GM21576 (cell line): Measurements from ENCODE around the gene TSGA10.

Experiments used
- ATAC-seq: cut with Tn5 transposase; IDR thresholded peaks from one replicate; pipeline ENCODE4 v1.9.1; 2021; ENCODE audit warnings: mild to moderate bottlenecking, moderate library complexity; ENCODE audit not compliant: unreplicated experiment

The TSGA10 gene

GRCh38 chr2:98952966-98953365, 201.8 kb downstream of the TSGA10 start:
- no peak for ATAC-seq

GRCh38 chr2:98948956-98949739, 205.6 kb downstream of the TSGA10 start:
- ATAC-seq: no peak

DNA sequence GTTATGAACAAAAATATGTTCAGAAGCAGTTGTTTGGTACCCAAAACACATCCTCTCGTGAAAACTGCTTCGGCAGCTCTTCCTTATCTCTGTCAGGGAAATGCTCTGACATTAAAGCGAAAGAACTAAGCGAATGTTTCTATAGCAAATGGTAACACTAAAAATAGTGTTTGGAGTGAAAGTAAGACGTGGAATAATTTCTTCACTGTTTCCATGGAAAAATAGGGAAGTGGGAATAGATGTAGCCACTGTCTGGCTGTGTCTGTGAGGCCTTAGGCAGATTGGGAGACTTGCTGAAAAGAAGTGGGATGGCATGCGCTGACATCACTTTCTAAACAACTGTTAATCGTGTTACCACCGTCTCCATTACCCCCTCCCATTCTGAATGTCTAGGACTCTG, 207.2 kb downstream of the TSGA10 start:
- no peak for ATAC-seq
